HG03045 (cell line): Measurements from ENCODE around the gene GSG1L2.

ENCODE experiments used
- ATAC-seq: cut with Tn5 transposase; IDR thresholded peaks from one replicate; pipeline ENCODE4 v1.9.1; 2021; ENCODE audit warnings: mild to moderate bottlenecking, moderate library complexity; ENCODE audit not compliant: unreplicated experiment

The GSG1L2 gene

GRCh38 chr17:9821921-9822320 lies at the start of gene GSG1L2:
Gene GSG1L2, minus strand, starts transcription at chr17:9822079. Its CDS starts 8 bp downstream, at chr17:9822071.
- ATAC-seq, result no peak

- ATAC-seq, result no peak
Measured at GRCh38 chr17:9868552-9868951, 46.7 kb upstream of the GSG1L2 start.

- no peak for ATAC-seq
Measured at GRCh38 chr17:9865586-9865985, 43.7 kb upstream of the GSG1L2 start.

- no peak for ATAC-seq
Measured at GRCh38 chr17:9862949-9863348, 41.1 kb upstream of the GSG1L2 start.

GRCh38 chr17:9862220-9862619 lies 40.3 kb upstream of the GSG1L2 start:
- ATAC-seq, result no peak

- no peak for ATAC-seq
Measured at GRCh38 chr17:9860851-9861250, 39.0 kb upstream of the GSG1L2 start.

- no peak for ATAC-seq
Measured at GRCh38 chr17:9859781-9860180, 37.9 kb upstream of the GSG1L2 start.

- ATAC-seq, result no peak
Measured at GRCh38 chr17:9855036-9855435, 33.2 kb upstream of the GSG1L2 start.

GRCh38 chr17:9854255-9854654 lies 32.4 kb upstream of the GSG1L2 start:
- no peak for ATAC-seq

GRCh38 chr17:9850151-9850550 lies 28.3 kb upstream of the GSG1L2 start:
- no peak for ATAC-seq

- no peak for ATAC-seq
Measured at GRCh38 chr17:9845306-9845705, 23.4 kb upstream of the GSG1L2 start.

- ATAC-seq, result no peak
Measured at GRCh38 chr17:9844153-9844552, 22.3 kb upstream of the GSG1L2 start.

GRCh38 chr17:9843152-9844010 lies 21.5 kb upstream of the GSG1L2 start:
- no peak for ATAC-seq

GRCh38 chr17:9842057-9842758 lies 20.3 kb upstream of the GSG1L2 start:
- ATAC-seq, result no peak

- no peak for ATAC-seq
Measured at GRCh38 chr17:9839433-9839832, 17.6 kb upstream of the GSG1L2 start.

- no peak for ATAC-seq
Measured at GRCh38 chr17:9837551-9838471, 15.9 kb upstream of the GSG1L2 start.

- ATAC-seq, result no peak
Measured at GRCh38 chr17:9833922-9834321, 12.0 kb upstream of the GSG1L2 start.

- no peak for ATAC-seq
Measured at GRCh38 chr17:9830711-9831110, 8.8 kb upstream of the GSG1L2 start.

GRCh38 chr17:9829343-9829742 lies 7.5 kb upstream of the GSG1L2 start:
- no peak for ATAC-seq

GRCh38 chr17:9828296-9829295 lies 6.7 kb upstream of the GSG1L2 start:
- no peak for ATAC-seq
